ENCODE measurements around the gene PLXNA4. TPM values are rescaled to one million over a fixed set of nuclear protein-coding genes. Genes with fewer than 3 reads are reported as not detected.

PLXNA4 gene
- polyA plus RNA-seq, 2 of the 4 experiments (the other 2 are of a cell fraction) = 0.12 to 0.34 TPM

DNA sequence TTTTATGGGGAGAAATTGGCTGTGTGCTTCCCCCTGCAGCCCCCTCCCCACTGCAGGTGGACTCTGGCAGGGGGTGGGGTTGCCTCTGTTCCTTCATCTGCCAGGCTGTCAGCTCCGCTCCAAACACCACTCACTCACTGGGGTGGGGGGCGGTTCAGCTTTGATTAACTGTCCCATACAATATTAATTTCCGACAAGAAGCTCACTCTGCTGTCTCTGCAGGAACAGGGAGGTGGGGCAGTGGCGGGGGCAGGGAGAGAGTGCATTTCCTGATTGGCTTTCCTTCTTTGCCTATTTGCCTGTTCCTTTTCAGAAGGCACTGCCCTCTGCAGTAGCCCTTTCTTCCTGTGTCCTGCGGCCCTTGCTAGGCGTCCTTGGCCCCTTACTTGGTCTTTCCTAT is 500.8 kb downstream of the PLXNA4 start:
- no peaks in the 10 kb centered on the region for H3K9me3 ChIP-seq
- FAIRE-seq (no peak), ATAC-seq (no peak), DNase-seq (ENCODE audit: low read depth in 1 of 2, low spot score in 1 of 2) (no peak)
- H3K4me1 ChIP-seq = peaks cover 7% of the 10 kb centered on the region; the same call in 1 of the 3 replicates
- 81% methylated on average over 6 of the region's 6 CpGs for WGBS (ENCODE audit: missing lambda C conversion rate)
- CTCF ChIA-PET = no interaction called here
- no peak overlapping the region for H3K4me2 ChIP-seq
- POLR2A ChIA-PET = no interaction called here
- no peak overlapping the region for H3K4me3 ChIP-seq
- no peak overlapping the region for H3K27ac ChIP-seq
- TF ChIP-seq FOXS1 (CRISPR knock-in tag; IDR thresholded peaks at IDR 0.05) (no peak), SREBF2 (IDR thresholded peaks at IDR 0.05) (no peak)

- CTCF ChIA-PET = no interaction called here
- POLR2A ChIA-PET = no interaction called here
- Histone ChIP-seq H3K4me2 (no peak overlapping the region), H3K27ac (peak overlapping the region in 1 of 2 experiments; percentile 24; a peak in 1 of 6 replicates), H3K4me3 (no peak overlapping the region), H3K4me1 (peaks cover 7% of the 10 kb centered on the region; the same call in 1 of the 3 replicates), H3K9me3 (no peaks in the 10 kb centered on the region)
- no peak for ATAC-seq
- FAIRE-seq = no peak
- DNase-seq (ENCODE audit: low read depth in 1 of 2, low spot score in 1 of 2) = no peak
- WGBS (ENCODE audit: missing lambda C conversion rate) = 92% methylated on average over 15 of the region's 15 CpGs
- TF ChIP-seq E2F6 (IDR thresholded peaks at IDR 0.05; ENCODE audit: borderline replicate concordance, low read depth) (no peak), NFE2L2 (conservative IDR thresholded peaks at IDR 0.05; ENCODE audit: low read length) (no peak), RNF2 (IDR thresholded peaks at IDR 0.05; ENCODE audit: borderline replicate concordance, low read depth) (no peak), CBX2 (IDR thresholded peaks at IDR 0.05; ENCODE audit: borderline replicate concordance, low read depth) (no peak), NR3C1 (IDR thresholded peaks at IDR 0.05) (no peak), SREBF2 (IDR thresholded peaks at IDR 0.05) (no peak), POLR2AphosphoS2 (conservative IDR thresholded peaks at IDR 0.05; ENCODE audit: low read length) (no peak), MYC (IDR thresholded peaks at IDR 0.05; ENCODE audit: borderline replicate concordance, low read length) (no peak), JUN (IDR thresholded peaks at IDR 0.05) (no peak), ZC3H11A (IDR thresholded peaks at IDR 0.05) (no peak), FOSB (CRISPR knock-in tag; IDR thresholded peaks at IDR 0.05) (no peak), CTCF (IDR thresholded peaks at IDR 0.05) (no peak), BCL3 (IDR thresholded peaks at IDR 0.05) (no peak)
- TF ChIP-seq, protein P1, sequence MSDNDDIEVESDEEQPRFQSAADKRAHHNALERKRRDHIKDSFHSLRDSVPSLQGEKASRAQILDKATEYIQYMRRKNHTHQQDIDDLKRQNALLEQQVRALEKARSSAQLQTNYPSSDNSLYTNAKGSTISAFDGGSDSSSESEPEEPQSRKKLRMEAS (IDR thresholded peaks at IDR 0.05) = no peak
Observed at GRCh38 chr7:132073920-132074589, 502.2 kb downstream of the PLXNA4 start.

Data from A549 (cell line).